ENCODE results near the gene SEMA4D.
"Not testable (repeated sequence)": the region's sequence is repeated elsewhere in the genome, so short reads cannot be mapped to it uniquely, and the experiment has no call there.

- not testable (repeated sequence) for TF ChIP-seq CTCF (IDR thresholded peaks at IDR 0.05; ENCODE audit: insufficient read depth, low read length); REST (IDR thresholded peaks at IDR 0.05; ENCODE audit: insufficient replicate concordance, low read depth); POLR2AphosphoS5 (IDR thresholded peaks at IDR 0.05; ENCODE audit: low read depth); GABPA (IDR thresholded peaks at IDR 0.05; ENCODE audit: low read depth)
Measured at GRCh38 chr9:89471796-89472320, 26.1 kb downstream of the SEMA4D start.

Data from HL-60 (cell line).